Keratinocyte (primary cell): ENCODE data around the gene RPS16.

ENCODE experiments used
- EZH2 ChIP-seq: IDR thresholded peaks from one replicate; pipeline ENCODE4 v1.6.1; 2012; ENCODE audit warnings: inconsistent platforms, mild to moderate bottlenecking, low read length, moderate library complexity
- TF ChIP-seq, protein P1 (sequence below), 3 experiments: IDR thresholded peaks in 1 of 3; conservative IDR thresholded peaks in 1 of 3; optimal IDR thresholded peaks in 1 of 3; 2 replicates in 2 of 3; 3 replicates in 1 of 3; pipeline versions ENCODE3 to v1.5.1; 2011; ENCODE audit warnings: low read length in 3 of 3, mild to moderate bottlenecking in 3 of 3, moderate library complexity in 2 of 3, control low read depth in 1 of 3, inconsistent platforms in 1 of 3; ENCODE audit not compliant: insufficient read depth in 2 of 3; ENCODE audit errors: extremely low read depth in 1 of 3

DNA sequence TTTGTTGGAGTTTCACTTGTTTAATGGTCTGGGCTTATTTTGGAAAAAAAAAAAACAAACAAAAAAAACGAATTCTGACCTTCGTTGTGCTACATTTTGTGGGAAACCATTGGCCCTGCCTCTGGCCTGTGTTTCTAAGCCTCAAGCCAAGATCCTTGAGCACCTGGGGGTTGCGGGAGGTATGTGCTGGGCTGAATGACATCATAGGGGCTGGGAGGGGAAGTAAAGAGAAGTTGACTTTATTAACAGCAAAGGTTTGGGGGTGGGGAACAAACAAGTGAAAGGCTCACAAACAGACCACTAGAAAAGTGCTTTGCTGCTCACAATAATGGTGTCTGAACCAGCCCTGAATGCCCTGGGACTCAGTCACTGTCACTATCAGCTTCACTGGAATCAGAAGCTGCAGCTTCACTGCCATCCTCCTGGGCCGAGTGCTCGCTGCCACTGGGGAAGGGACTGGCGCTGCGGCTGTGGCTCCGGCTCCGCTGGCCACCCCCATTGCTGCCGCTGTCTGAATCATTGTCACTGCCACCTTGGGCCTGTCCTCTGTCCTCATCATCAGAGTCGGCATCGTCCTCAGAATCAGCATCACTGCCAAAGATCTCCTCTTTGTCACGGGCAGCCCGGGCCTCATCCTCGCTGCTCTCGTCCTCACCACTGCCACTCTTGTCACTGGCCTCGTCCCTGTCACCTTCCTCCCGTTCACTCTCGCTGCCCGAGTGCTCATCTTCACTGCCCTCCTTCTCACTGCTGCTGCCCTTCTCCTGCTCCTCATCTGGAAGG is 49.9 kb downstream of the RPS16 start:
- no peak for TF ChIP-seq EZH2
- TF ChIP-seq, protein P1, sequence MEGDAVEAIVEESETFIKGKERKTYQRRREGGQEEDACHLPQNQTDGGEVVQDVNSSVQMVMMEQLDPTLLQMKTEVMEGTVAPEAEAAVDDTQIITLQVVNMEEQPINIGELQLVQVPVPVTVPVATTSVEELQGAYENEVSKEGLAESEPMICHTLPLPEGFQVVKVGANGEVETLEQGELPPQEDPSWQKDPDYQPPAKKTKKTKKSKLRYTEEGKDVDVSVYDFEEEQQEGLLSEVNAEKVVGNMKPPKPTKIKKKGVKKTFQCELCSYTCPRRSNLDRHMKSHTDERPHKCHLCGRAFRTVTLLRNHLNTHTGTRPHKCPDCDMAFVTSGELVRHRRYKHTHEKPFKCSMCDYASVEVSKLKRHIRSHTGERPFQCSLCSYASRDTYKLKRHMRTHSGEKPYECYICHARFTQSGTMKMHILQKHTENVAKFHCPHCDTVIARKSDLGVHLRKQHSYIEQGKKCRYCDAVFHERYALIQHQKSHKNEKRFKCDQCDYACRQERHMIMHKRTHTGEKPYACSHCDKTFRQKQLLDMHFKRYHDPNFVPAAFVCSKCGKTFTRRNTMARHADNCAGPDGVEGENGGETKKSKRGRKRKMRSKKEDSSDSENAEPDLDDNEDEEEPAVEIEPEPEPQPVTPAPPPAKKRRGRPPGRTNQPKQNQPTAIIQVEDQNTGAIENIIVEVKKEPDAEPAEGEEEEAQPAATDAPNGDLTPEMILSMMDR (optimal IDR thresholded peaks at IDR 0.05 in 1 of 3, IDR thresholded peaks at IDR 0.05 in 1 of 3, conservative IDR thresholded peaks at IDR 0.05 in 1 of 3; ENCODE audit: extremely low read depth in 1 of 3, insufficient read depth in 2 of 3, low read length in 3 of 3), result no peak
